Esophagus squamous epithelium (tissue), 4 donors: ENCODE measurements around the gene TTC39A.

Source experiments
- POLR2A ChIP-seq, 4 donors: fragments of 450-650 bp; IDR thresholded peaks; one replicate each; pipeline ENCODE4 v1.6.1; 2017; ENCODE audit warnings: antibody characterized with exemption in 4 of 4, mild to moderate bottlenecking in 4 of 4, moderate library complexity in 3 of 4
- TF ChIP-seq, protein P1 (sequence below), 6 experiments: fragments of 450-650 bp in 4 of 6; fragments of 200-600 bp in 2 of 6; sonication (generic) in 2 of 6; IDR thresholded peaks; one replicate each; pipeline ENCODE4 v1.5.1; 2016 to 2019; ENCODE audit warnings: antibody characterized with exemption in 6 of 6, mild to moderate bottlenecking in 4 of 6, moderate library complexity in 4 of 6

GRCh38 chr1:51378871-51379270 is 48.5 kb upstream of the TTC39A start:
- TF ChIP-seq, protein P1, sequence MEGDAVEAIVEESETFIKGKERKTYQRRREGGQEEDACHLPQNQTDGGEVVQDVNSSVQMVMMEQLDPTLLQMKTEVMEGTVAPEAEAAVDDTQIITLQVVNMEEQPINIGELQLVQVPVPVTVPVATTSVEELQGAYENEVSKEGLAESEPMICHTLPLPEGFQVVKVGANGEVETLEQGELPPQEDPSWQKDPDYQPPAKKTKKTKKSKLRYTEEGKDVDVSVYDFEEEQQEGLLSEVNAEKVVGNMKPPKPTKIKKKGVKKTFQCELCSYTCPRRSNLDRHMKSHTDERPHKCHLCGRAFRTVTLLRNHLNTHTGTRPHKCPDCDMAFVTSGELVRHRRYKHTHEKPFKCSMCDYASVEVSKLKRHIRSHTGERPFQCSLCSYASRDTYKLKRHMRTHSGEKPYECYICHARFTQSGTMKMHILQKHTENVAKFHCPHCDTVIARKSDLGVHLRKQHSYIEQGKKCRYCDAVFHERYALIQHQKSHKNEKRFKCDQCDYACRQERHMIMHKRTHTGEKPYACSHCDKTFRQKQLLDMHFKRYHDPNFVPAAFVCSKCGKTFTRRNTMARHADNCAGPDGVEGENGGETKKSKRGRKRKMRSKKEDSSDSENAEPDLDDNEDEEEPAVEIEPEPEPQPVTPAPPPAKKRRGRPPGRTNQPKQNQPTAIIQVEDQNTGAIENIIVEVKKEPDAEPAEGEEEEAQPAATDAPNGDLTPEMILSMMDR (IDR thresholded peaks at IDR 0.05), result no peak
- no peak for TF ChIP-seq POLR2A (IDR thresholded peaks at IDR 0.05)
